ENCODE measurements around the gene CSNK1G3.

CSNK1G3 gene

GRCh38 chr5:123517476-123517875 lies 5.5 kb downstream of the CSNK1G3 start:
- DNase-seq (ENCODE audit: insufficient read length) (no peak), FAIRE-seq (no peak)
- no peak for TF ChIP-seq POLR2AphosphoS5 (IDR thresholded peaks at IDR 0.05; ENCODE audit: low read depth, low read length)
- no peak for TF ChIP-seq TAF1 (IDR thresholded peaks at IDR 0.05; ENCODE audit: borderline replicate concordance, low read depth, low read length)
- TF ChIP-seq POLR2A (IDR thresholded peaks at IDR 0.05; ENCODE audit: low read depth, low read length) = no peak

- peak; percentile 86 for FAIRE-seq
- TF ChIP-seq TAF1 (IDR thresholded peaks at IDR 0.05; ENCODE audit: borderline replicate concordance, low read depth, low read length) = no peak
- no peak for TF ChIP-seq POLR2A (IDR thresholded peaks at IDR 0.05; ENCODE audit: low read depth, low read length)
- no peak for TF ChIP-seq POLR2AphosphoS5 (IDR thresholded peaks at IDR 0.05; ENCODE audit: low read depth, low read length)
- DNase-seq (ENCODE audit: insufficient read length) = no peak
Measured at GRCh38 chr5:123518111-123518510, 6.1 kb downstream of the CSNK1G3 start.

- DNase-seq (ENCODE audit: insufficient read length) = no peak
- FAIRE-seq = no peak
- TF ChIP-seq POLR2A (IDR thresholded peaks at IDR 0.05; ENCODE audit: low read depth, low read length) (no peak), TAF1 (IDR thresholded peaks at IDR 0.05; ENCODE audit: borderline replicate concordance, low read depth, low read length) (no peak), POLR2AphosphoS5 (IDR thresholded peaks at IDR 0.05; ENCODE audit: low read depth, low read length) (no peak)
Measured at GRCh38 chr5:123520677-123521247, 8.8 kb downstream of the CSNK1G3 start.

GRCh38 chr5:123524146-123524545 lies 12.2 kb downstream of the CSNK1G3 start:
- no peak for TF ChIP-seq TAF1 (IDR thresholded peaks at IDR 0.05; ENCODE audit: borderline replicate concordance, low read depth, low read length)
- no peak for TF ChIP-seq POLR2AphosphoS5 (IDR thresholded peaks at IDR 0.05; ENCODE audit: low read depth, low read length)
- TF ChIP-seq POLR2A (IDR thresholded peaks at IDR 0.05; ENCODE audit: low read depth, low read length) = no peak
- DNase-seq (ENCODE audit: insufficient read length) (no peak), FAIRE-seq (no peak)

- DNase-seq (ENCODE audit: insufficient read length) = no peak
- peak; percentile 9 for FAIRE-seq
- TF ChIP-seq POLR2AphosphoS5 (IDR thresholded peaks at IDR 0.05; ENCODE audit: low read depth, low read length) (no peak), TAF1 (IDR thresholded peaks at IDR 0.05; ENCODE audit: borderline replicate concordance, low read depth, low read length) (no peak), POLR2A (IDR thresholded peaks at IDR 0.05; ENCODE audit: low read depth, low read length) (no peak)
Measured at GRCh38 chr5:123527190-123527589, 15.2 kb downstream of the CSNK1G3 start.

- FAIRE-seq = no peak
Measured at GRCh38 chr5:123528065-123528464, 16.1 kb downstream of the CSNK1G3 start.

GRCh38 chr5:123528878-123529277 lies 16.9 kb downstream of the CSNK1G3 start:
- no peak for FAIRE-seq
- no peak for DNase-seq (ENCODE audit: insufficient read length)

More at GRCh38 chr5:123528065-123528464, 16.1 kb downstream of the CSNK1G3 start:
- no peak for DNase-seq (ENCODE audit: insufficient read length)
- TF ChIP-seq POLR2AphosphoS5 (IDR thresholded peaks at IDR 0.05; ENCODE audit: low read depth, low read length) = no peak
- TF ChIP-seq TAF1 (IDR thresholded peaks at IDR 0.05; ENCODE audit: borderline replicate concordance, low read depth, low read length) = no peak
- TF ChIP-seq POLR2A (IDR thresholded peaks at IDR 0.05; ENCODE audit: low read depth, low read length) = no peak

GRCh38 chr5:123530728-123531127 lies 18.8 kb downstream of the CSNK1G3 start:
- TF ChIP-seq POLR2A (IDR thresholded peaks at IDR 0.05; ENCODE audit: low read depth, low read length) (no peak), POLR2AphosphoS5 (IDR thresholded peaks at IDR 0.05; ENCODE audit: low read depth, low read length) (no peak), TAF1 (IDR thresholded peaks at IDR 0.05; ENCODE audit: borderline replicate concordance, low read depth, low read length) (no peak)
- DNase-seq (ENCODE audit: insufficient read length) (no peak), FAIRE-seq (no peak)

More at GRCh38 chr5:123528878-123529277, 16.9 kb downstream of the CSNK1G3 start:
- no peak for TF ChIP-seq POLR2AphosphoS5 (IDR thresholded peaks at IDR 0.05; ENCODE audit: low read depth, low read length)
- no peak for TF ChIP-seq TAF1 (IDR thresholded peaks at IDR 0.05; ENCODE audit: borderline replicate concordance, low read depth, low read length)

GRCh38 chr5:123535648-123536047 lies 23.7 kb downstream of the CSNK1G3 start:
- DNase-seq (ENCODE audit: insufficient read length) = no peak
- FAIRE-seq = no peak
- TF ChIP-seq POLR2A (IDR thresholded peaks at IDR 0.05; ENCODE audit: low read depth, low read length) = no peak
- no peak for TF ChIP-seq POLR2AphosphoS5 (IDR thresholded peaks at IDR 0.05; ENCODE audit: low read depth, low read length)
- no peak for TF ChIP-seq TAF1 (IDR thresholded peaks at IDR 0.05; ENCODE audit: borderline replicate concordance, low read depth, low read length)

- DNase-seq (ENCODE audit: insufficient read length) = no peak
- peak; percentile 5 for FAIRE-seq
- TF ChIP-seq POLR2A (IDR thresholded peaks at IDR 0.05; ENCODE audit: low read depth, low read length) (no peak), POLR2AphosphoS5 (IDR thresholded peaks at IDR 0.05; ENCODE audit: low read depth, low read length) (no peak), TAF1 (IDR thresholded peaks at IDR 0.05; ENCODE audit: borderline replicate concordance, low read depth, low read length) (no peak)
Measured at GRCh38 chr5:123537256-123537655, 25.3 kb downstream of the CSNK1G3 start.

GRCh38 chr5:123537845-123538244 lies 25.9 kb downstream of the CSNK1G3 start:
- no peak for TF ChIP-seq TAF1 (IDR thresholded peaks at IDR 0.05; ENCODE audit: borderline replicate concordance, low read depth, low read length)
- no peak for TF ChIP-seq POLR2A (IDR thresholded peaks at IDR 0.05; ENCODE audit: low read depth, low read length)
- no peak for TF ChIP-seq POLR2AphosphoS5 (IDR thresholded peaks at IDR 0.05; ENCODE audit: low read depth, low read length)
- DNase-seq (ENCODE audit: insufficient read length) (no peak), FAIRE-seq (no peak)

- DNase-seq (ENCODE audit: insufficient read length) = no peak
- no peak for FAIRE-seq
- TF ChIP-seq POLR2AphosphoS5 (IDR thresholded peaks at IDR 0.05; ENCODE audit: low read depth, low read length) (no peak), TAF1 (IDR thresholded peaks at IDR 0.05; ENCODE audit: borderline replicate concordance, low read depth, low read length) (no peak), POLR2A (IDR thresholded peaks at IDR 0.05; ENCODE audit: low read depth, low read length) (no peak)
Measured at GRCh38 chr5:123538670-123539459, 26.9 kb downstream of the CSNK1G3 start.
